Muscle layer of duodenum (tissue), 2 donors: ENCODE results near the gene GSTK1.
"Not testable (repeated sequence)": the region's sequence is repeated elsewhere in the genome, so short reads cannot be mapped to it uniquely, and the experiment has no call there.

ENCODE experiments used
- H3K27ac ChIP-seq: one replicate; pipeline ENCODE4 v1.7.0; 2013; ENCODE audit warnings: mild to moderate bottlenecking, low read length
- H3K27me3 ChIP-seq: one replicate; pipeline ENCODE4 v1.7.0; 2013; ENCODE audit warnings: low read depth, mild to moderate bottlenecking, control low read depth, low read length
- H3K36me3 ChIP-seq, 2 donors: one replicate each; pipeline ENCODE4 v1.7.0; 2013; ENCODE audit warnings: low read length in 2 of 2, control low read depth in 1 of 2, mild to moderate bottlenecking in 1 of 2; ENCODE audit not compliant: insufficient read depth in 2 of 2, control insufficient read depth in 1 of 2
- H3K4me1 ChIP-seq, 2 donors: one replicate each; pipeline ENCODE4 v1.7.0; 2013; ENCODE audit warnings: low read length in 2 of 2, mild to moderate bottlenecking in 2 of 2, control low read depth in 1 of 2, moderate library complexity in 1 of 2; ENCODE audit not compliant: insufficient read depth in 2 of 2, control insufficient read depth in 1 of 2
- H3K4me3 ChIP-seq, 2 donors: one replicate each; pipeline ENCODE4 v1.7.0; 2013; ENCODE audit warnings: low read length in 2 of 2, low read depth in 1 of 2, mild to moderate bottlenecking in 1 of 2
- H3K9me3 ChIP-seq, 2 donors: one replicate each; pipeline ENCODE4 v1.7.0; 2013; ENCODE audit warnings: low read length in 2 of 2, control low read depth in 1 of 2, mild to moderate bottlenecking in 1 of 2; ENCODE audit not compliant: control insufficient read depth in 1 of 2
- donor health status: healthy.

Gene GSTK1

DNA sequence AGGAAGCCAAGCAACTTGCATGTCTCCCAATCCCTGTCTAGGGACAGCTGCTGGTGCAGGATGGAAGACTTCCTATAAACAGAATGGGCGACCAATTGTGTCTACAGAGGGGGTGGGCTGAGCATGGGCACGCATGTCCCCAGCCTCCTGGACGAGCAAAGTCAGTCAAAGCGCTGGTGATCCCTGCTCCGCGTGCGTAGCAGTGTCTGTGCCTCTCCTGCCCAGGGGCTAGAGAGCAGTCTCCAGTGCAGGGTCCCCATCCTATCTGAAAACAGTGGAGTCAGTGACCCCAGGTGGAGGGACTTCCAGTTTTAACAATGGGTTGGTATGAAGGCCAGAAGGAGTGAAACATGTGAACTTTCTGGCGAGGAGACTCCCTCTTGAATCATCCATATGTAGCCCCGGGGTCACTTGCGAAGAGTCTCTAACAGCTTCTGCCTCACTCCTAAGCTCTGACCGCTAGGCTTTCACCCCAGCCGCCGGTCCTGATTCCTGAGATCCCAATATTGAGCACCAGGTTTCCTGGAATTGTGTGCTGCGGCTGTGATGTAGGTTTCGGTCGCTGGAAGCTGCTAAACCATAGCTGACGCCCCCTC lies 24.2 kb downstream of the GSTK1 start:
- Histone ChIP-seq H3K9me3 (no peaks in the 10 kb centered on the region), H3K4me3 (peak overlapping the region; percentile 51 to 90), H3K36me3 (peaks cover 3 to 11% of the 10 kb centered on the region in 2 donors), H3K27me3 (no peaks in the 10 kb centered on the region), H3K27ac (peak overlapping the region; percentile 29), H3K4me1 (peaks cover 13 to 32% of the 10 kb centered on the region in 2 donors)

DNA sequence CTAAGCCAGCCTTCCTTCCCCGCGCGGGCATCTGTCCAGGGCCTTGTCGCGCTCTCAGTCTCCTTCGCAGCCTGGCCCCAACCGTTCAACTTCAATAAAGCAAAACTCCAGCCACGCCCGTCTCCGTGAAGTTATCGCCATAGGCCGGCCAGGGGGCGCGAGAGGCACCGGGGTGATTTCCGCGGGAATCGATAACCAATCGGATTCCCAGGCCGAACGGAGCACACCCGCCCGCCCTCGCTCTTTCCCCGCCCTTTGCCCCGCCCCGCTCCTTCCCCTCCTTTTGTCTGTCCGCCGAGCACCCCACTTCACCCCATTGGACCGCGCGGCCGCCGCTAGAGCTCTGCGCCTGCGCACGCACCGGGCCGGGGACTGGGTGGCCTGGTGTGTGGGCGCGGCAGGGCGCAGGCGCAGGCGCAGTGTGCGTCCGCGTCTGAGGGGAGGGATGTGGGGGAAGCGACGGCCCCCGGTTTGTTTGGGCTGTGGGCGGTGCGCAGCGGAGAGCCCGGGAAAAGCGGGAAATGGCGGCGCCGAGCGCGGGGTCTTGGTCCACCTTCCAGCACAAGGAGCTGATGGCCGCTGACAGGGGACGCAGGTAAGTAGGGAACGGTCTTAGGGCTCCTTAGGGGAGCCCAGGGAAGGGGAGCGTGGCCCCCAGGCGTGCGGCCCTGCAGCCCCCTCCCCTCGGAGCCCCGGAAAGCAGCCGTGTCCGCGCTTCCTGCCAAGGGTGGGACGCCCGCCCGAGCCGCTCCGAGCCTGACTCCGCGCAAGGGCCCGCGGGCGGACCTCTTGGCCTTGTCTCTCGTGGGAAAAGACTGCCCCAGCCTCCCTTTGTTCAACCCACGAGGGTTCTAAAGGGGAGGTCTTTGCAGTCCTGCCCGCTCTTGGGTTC lies 24.9 kb downstream of the GSTK1 start, which contains the start of gene CASP2:
Gene CASP2, plus strand, starts transcription at position 417 of the 892 bp plus-strand sequence. Its CDS starts 105 bp downstream, at position 522.
- no peaks in the 10 kb centered on the region for H3K27me3 ChIP-seq
- peak within 1 kb of the TSS; percentile 83 to 90 for H3K4me3 ChIP-seq
- H3K36me3 ChIP-seq: peaks cover 10 to 14% of the 10 kb centered on the region in 2 donors
- H3K9me3 ChIP-seq: no peaks in the 10 kb centered on the region
- H3K4me1 ChIP-seq: peaks cover 13 to 32% of the 10 kb centered on the region in 2 donors
- H3K27ac ChIP-seq: peak within 1 kb of the TSS; percentile 86

DNA sequence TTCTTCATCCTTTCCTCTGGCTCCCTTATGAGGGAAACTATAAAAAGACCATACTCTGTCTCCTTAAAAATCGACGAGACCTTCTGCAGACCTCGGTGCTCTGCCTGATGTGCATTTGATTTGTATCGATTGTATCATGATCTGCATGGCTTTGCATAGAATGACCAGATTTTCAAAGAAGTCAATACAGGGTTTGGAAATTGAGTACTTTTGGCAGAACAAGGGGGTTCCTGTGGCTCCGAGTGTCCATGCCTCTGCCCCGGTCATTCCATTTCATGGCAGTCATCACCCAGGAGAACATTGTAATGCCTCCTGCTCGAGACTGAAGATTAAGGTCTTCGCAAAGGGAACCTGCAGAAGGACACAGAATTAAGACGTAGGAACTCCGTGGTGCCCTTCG lies 25.6 kb downstream of the GSTK1 start:
- peak overlapping the region; percentile 83 to 90 for H3K4me3 ChIP-seq
- H3K27ac ChIP-seq: peak overlapping the region; percentile 86
- H3K36me3 ChIP-seq: peaks cover 17% of the 10 kb centered on the region in 2 donors
- no peaks in the 10 kb centered on the region for H3K27me3 ChIP-seq
- no peaks in the 10 kb centered on the region for H3K9me3 ChIP-seq
- peaks cover 10 to 32% of the 10 kb centered on the region in 2 donors for H3K4me1 ChIP-seq

- Histone ChIP-seq H3K27ac (peak overlapping the region; percentile 86), H3K27me3 (no peaks in the 10 kb centered on the region), H3K36me3 (peaks cover 23% of the 10 kb centered on the region in 2 donors), H3K4me3 (peak overlapping the region; percentile 83 to 90), H3K9me3 (no peaks in the 10 kb centered on the region), H3K4me1 (peaks cover 5 to 32% of the 10 kb centered on the region in 2 donors)
Observed at GRCh38 chr7:143289421-143289820, 26.2 kb downstream of the GSTK1 start.

GRCh38 chr7:143289888-143290287 lies 26.6 kb downstream of the GSTK1 start:
- H3K27me3 ChIP-seq, H3K27ac ChIP-seq, H3K9me3 ChIP-seq: not testable (repeated sequence)
- Histone ChIP-seq H3K4me3 (peak overlapping the region in 1 of 2 donors; percentile 90), H3K4me1 (peaks cover 5 to 32% of the 10 kb centered on the region in 2 donors), H3K36me3 (peaks cover 27% of the 10 kb centered on the region in 2 donors)

GRCh38 chr7:143290293-143290692 lies 27.1 kb downstream of the GSTK1 start:
- Histone ChIP-seq H3K27me3 (no peaks in the 10 kb centered on the region), H3K9me3 (no peaks in the 10 kb centered on the region), H3K36me3 (peaks cover 31 to 32% of the 10 kb centered on the region in 2 donors), H3K27ac (no peak overlapping the region), H3K4me3 (no peak overlapping the region), H3K4me1 (peaks cover 5 to 32% of the 10 kb centered on the region in 2 donors)

- Histone ChIP-seq H3K9me3 (no peaks in the 10 kb centered on the region), H3K4me1 (peaks cover 0 to 23% of the 10 kb centered on the region in 2 donors), H3K27me3 (no peaks in the 10 kb centered on the region), H3K4me3 (no peak overlapping the region), H3K36me3 (peaks cover 42 to 46% of the 10 kb centered on the region in 2 donors), H3K27ac (no peak overlapping the region)
Observed at GRCh38 chr7:143292876-143293275, 29.6 kb downstream of the GSTK1 start.

DNA sequence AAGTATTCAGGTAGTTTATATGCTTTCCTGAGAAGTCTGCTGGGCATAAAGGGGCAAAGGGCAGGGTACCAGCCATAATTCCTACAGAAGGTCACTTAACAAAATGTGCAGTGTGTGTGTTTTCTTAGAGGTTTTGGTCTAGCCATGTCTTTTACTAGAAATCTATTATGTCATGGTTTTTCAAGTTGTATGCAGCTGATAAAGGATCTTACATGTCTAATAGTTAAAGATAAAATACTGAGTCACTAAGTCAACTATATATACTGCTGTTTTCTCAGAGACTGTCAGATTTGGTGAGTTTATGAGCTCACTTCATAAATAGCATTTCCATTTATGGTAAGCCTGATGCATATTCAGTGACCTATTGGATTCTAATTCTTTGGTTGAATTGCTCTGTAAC lies 32.6 kb downstream of the GSTK1 start:
- H3K9me3 ChIP-seq: no peaks in the 10 kb centered on the region
- H3K27ac ChIP-seq: no peak overlapping the region
- no peaks in the 10 kb centered on the region for H3K27me3 ChIP-seq
- peaks cover 4% of the 10 kb centered on the region in 2 donors for H3K4me1 ChIP-seq
- no peak overlapping the region for H3K4me3 ChIP-seq
- H3K36me3 ChIP-seq: peaks cover 65 to 68% of the 10 kb centered on the region in 2 donors

DNA sequence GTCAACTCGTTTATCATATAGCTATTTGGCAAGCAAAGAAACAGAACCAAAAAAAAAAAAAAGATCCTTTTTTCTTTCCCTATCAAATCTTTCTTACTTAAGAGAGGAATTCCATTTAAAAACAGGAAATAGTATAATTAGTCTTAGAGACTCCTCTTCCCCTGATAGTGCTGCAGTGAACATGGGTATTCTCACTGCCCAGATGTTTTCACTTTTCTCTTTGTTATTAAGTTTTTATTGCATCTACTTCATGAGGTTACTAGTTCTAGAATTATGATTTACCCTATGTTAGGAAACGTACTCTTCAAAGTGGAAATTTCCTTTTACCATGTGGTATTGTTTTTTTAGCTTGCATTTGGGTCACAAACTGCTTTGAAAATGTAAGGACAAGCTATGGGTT lies 33.4 kb downstream of the GSTK1 start:
- Histone ChIP-seq H3K4me3 (no peak overlapping the region), H3K9me3 (no peaks in the 10 kb centered on the region), H3K36me3 (peaks cover 68 to 75% of the 10 kb centered on the region in 2 donors), H3K27ac (no peak overlapping the region), H3K27me3 (no peaks in the 10 kb centered on the region), H3K4me1 (peaks cover 0 to 6% of the 10 kb centered on the region in 2 donors)

DNA sequence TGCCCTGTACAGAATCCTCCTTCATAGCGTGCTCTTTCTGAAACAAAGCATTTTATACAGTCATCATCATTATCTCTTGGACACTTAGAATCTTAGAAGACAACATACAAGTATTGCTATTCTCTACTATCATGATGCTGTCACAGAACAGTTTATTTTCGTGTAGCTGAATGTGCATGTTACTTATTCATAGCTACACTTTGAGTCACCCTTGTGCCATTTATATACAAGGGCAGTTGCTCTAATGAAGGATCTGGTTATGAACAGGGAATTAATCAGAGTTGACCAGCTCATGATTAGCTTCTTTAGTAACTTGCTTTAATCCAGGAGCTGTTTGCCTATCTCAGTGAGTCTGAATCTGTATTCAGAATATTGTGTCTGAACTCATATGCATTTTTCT lies 36.1 kb downstream of the GSTK1 start:
- peaks cover 0 to 6% of the 10 kb centered on the region in 2 donors for H3K4me1 ChIP-seq
- peaks cover 68 to 75% of the 10 kb centered on the region in 2 donors for H3K36me3 ChIP-seq
- no peak overlapping the region for H3K27ac ChIP-seq

DNA sequence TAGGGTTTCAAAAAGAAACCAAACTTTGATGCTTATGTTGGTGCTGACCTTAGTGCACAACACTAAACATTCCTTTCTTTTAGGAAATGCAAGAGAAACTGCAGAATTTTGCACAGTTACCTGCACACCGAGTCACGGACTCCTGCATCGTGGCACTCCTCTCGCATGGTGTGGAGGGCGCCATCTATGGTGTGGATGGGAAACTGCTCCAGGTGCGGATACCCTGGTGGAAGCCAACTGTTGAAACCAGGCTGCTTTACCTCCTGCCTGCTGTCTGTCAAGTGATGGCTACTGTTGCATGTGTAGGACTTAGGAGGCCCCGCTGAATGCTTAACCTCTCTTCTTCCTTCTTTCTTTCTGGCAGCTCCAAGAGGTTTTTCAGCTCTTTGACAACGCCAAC lies 36.6 kb downstream of the GSTK1 start:
- Histone ChIP-seq H3K27me3 (no peaks in the 10 kb centered on the region), H3K4me1 (peaks cover 0 to 6% of the 10 kb centered on the region in 2 donors), H3K27ac (no peak overlapping the region), H3K36me3 (peaks cover 69 to 75% of the 10 kb centered on the region in 2 donors), H3K4me3 (no peak overlapping the region), H3K9me3 (no peaks in the 10 kb centered on the region)

More for the DNA sequence above, 36.1 kb downstream of the GSTK1 start:
- Histone ChIP-seq H3K27me3 (no peaks in the 10 kb centered on the region), H3K9me3 (no peaks in the 10 kb centered on the region), H3K4me3 (no peak overlapping the region)
